Left colon (tissue), 2 donors: ENCODE data around the gene ADCY4. TPM values are rescaled to one million over a fixed set of nuclear protein-coding genes. Genes with fewer than 3 reads are reported as not detected.

Source experiments
- ATAC-seq: fragments of 200-7000 bp; cut with Tn5 transposase; one replicate; pipeline ENCODE4 v1.9.1; 2020; ENCODE audit warnings: mild to moderate bottlenecking, moderate library complexity
- DNase-seq, 2 donors: peaks; one replicate each; pipeline ENCODE4 v3.0.0-alpha.2; 2020
- intact Hi-C, 2 donors: fragments of 100-400 bp; cut with DNase I in 1 of 2; cut with micrococcal nuclease in 1 of 2; formaldehyde crosslinking; loops; one replicate each; pipeline versions ENCODE4 v1.11.2 to v1.14.0; 2022; cut with DNase I, micrococcal nuclease
- total RNA-seq, 2 donors: library from RNA; stranded (reverse); fragmentation: NEBNext Ultra II Directional; extraction: Animal tissue kit (Norgen Biotek cat#: 25700); gene quantifications; one replicate each; pipeline ENCODE4 v1.2.1, GENCODE V29; 2021
- donor health status: DM: no; HTN: no; CAD: no.
- donor health status: DM: yes; HTN: yes; CAD: no.

ADCY4 gene
- total RNA-seq, 2 donors from 2014 or later = 10.1 to 16.4 TPM

GRCh38 chr14:24289649-24290280 is 45.1 kb downstream of the ADCY4 start:
- intact Hi-C loops = no loop called here
- DNase-seq (no peak), ATAC-seq (no peak)

DNA sequence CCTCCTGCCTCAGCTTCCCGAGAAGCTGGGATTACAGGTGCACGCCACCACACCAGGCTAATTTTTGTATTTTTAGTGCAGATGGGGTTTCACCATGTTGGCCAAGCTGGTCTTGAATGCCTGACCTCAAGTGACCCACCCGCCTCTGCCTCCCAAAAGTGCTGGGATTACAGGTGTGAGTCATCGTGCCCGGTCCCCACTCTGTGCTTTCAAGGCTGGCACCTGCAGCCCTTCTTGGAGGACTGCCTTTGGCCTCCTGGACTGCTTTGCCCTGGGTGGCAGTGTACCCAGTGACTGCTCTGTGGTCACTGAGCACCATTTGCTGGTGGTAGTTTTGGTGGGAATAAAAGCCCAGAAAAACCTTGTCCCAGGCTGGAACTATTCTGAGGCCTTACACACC is 47.9 kb downstream of the ADCY4 start:
- intact Hi-C loops = no loop called here
- DNase-seq (no peak), ATAC-seq (no peak)

DNA sequence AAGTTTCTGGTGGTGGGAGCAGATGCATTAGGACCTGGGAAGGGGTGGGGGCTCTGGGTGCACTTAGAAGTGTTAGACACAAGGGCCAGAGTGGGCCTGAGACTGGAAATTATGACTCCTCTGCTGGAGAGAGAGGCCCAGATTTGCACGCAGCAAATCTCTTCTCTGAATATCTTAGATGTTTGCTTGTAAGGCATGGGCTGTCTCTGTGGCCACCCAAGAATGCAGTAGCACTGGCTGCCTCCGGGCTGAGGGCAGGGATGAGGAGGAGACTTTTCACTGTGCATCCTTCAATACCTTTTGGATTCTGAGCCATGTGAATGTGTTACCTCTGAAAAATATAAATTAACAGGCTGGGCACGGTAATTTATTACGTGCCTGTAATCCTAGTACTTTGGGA is 49.5 kb downstream of the ADCY4 start:
- ATAC-seq = no peak
- intact Hi-C loops = no loop called here
- DNase-seq = no peak

DNA sequence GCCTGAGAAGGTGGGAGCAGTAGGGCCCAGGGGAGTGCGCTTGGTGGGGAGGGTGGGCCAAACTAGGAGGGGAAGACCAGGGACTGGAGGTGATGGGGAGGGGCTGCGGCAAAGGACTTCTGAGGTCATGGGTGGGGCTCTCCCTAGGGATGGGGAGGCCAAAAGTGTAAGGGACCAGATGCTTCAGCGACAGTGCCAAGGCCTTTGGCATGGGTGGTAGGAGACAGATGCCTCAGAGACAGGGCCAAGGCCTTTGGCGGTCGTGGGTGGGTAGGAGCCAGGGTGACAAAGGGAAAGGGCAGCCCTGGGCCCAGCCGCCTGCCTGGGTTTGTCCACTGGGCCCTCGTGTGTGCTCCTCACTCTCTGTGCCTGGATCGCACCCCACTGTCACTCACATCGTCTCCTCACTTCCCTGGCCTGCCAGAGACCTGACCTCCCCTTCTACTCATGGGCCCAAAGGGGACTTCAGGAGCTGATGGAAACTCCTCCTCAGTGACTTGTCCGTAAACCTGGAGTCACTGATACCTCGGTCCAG is 50.3 kb downstream of the ADCY4 start:
- DNase-seq = no peak
- intact Hi-C loops = no loop called here

DNA sequence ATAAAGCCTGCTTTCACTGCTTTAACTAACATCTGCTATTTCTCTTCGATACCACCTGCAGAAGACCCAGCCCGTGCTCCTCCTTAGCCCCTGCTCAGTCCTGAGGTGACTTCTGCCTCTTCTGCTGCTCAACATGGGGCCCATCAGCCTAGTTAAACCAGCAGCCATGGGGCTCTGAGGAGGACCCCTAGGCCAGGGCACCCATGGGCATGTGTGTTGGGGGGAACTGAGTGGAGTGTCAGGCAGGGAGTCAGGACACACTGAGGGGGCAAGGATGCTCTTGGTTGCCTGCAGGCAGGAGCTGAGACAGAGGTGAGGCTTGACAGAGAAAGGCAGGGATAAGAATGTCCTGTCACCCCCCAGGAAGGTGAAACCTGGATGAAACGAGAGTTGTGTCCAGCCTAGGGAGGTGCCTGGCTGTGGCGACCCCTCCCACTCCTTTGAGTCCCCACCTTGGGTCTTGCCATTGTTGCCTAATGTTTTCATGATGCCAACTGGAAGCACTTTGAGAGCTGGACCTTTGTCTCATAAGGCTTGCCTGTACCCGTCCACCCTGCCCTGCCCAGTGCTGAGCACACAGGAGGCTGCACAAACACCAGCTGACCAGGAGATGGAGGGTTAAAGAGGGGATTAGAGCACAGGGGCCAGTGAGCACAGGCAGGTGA is 50.9 kb downstream of the ADCY4 start:
- no peak for ATAC-seq
- no peak for DNase-seq
- intact Hi-C loops = no loop called here

More for the DNA sequence above, 50.3 kb downstream of the ADCY4 start:
- ATAC-seq = no peak

DNA sequence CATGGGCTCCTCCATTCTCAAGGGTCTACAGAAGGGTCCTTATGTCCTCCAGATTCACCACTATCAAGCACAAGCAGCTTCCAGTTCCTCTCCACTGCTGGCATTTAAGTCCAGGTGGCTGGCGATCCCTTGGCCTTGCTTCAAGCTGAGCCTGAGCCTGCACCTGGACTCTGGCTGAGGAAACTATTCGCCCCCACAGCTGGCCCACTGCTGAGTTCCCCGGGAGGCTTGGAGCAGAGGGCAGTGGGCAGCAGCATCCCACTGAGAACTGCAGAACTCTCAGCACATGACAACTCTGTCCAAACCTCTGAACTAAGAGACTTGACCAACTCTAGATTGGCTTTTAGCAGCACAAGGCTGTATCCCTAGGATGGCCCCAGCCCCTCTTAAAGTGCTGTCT is 52.1 kb downstream of the ADCY4 start:
- ATAC-seq (no peak), DNase-seq (no peak)
- intact Hi-C loops = no loop called here

DNA sequence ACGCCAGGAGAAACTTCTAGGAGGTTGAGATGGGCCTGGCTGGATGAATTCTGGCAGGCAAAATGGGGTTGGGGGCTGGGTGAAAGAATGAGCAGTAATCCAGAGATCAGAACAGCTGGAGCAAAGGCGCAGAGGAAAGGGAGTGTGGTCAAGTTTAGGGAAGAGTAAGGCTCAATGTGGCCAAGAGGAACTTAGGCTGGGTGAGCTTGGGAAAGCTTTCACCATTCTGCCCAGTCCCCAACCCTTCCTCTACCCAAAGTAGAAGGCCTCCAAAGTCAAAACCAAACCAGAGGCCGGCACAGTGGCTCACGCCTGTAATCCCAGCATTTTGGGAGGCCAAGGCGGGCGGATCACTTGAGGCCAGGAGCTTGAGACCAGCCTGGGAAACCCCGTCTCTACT is 53.2 kb downstream of the ADCY4 start:
- ATAC-seq (no peak), DNase-seq (no peak)
- intact Hi-C loops = no loop called here

DNA sequence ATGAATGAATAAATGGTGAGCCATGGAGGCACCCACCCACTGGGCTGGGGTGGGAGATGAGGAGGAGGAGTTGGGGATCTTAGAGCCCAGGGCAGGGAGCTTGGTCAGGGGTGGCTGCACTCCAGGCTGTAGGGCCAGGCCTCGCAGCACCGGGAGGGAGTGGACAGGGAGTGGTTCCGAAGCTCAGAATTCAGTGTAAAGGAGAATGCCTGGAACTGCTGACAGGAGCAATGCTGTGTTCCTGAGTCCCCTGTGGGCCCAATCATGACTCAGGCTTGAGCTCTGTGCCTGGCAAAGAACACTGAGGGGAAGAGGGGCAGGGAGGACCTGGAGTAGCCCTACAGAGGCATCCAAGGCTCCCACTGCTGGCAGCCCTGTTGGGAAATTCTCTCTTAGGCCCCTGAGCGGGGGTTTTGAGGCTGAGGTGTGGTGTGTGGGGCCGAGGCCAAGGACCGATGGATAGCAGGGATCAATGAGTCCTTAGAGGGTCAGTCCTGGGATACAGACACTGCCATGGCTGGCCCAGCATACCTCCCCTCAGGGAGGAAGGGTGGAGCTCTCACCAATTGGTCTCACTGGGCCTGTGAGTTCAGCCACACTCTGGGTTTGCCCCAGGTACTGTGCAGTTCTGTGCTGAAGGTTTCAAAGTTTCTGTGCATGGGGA is 53.9 kb downstream of the ADCY4 start:
- intact Hi-C loops = no loop called here
- DNase-seq (no peak), ATAC-seq (no peak)

GRCh38 chr14:24279301-24280186 is 55.3 kb downstream of the ADCY4 start:
- peak; percentile 21 for ATAC-seq
- intact Hi-C loops = no loop called here
- no peak for DNase-seq

GRCh38 chr14:24278424-24278823 is 56.4 kb downstream of the ADCY4 start:
- intact Hi-C loops = no loop called here
- ATAC-seq (no peak), DNase-seq (no peak)

GRCh38 chr14:24277606-24278321 is 57.1 kb downstream of the ADCY4 start:
- no peak for DNase-seq
- no peak for ATAC-seq
- intact Hi-C loops = no loop called here

- DNase-seq (no peak), ATAC-seq (no peak)
- intact Hi-C loops = no loop called here
Observed at GRCh38 chr14:24277071-24277470, 57.8 kb downstream of the ADCY4 start.

DNA sequence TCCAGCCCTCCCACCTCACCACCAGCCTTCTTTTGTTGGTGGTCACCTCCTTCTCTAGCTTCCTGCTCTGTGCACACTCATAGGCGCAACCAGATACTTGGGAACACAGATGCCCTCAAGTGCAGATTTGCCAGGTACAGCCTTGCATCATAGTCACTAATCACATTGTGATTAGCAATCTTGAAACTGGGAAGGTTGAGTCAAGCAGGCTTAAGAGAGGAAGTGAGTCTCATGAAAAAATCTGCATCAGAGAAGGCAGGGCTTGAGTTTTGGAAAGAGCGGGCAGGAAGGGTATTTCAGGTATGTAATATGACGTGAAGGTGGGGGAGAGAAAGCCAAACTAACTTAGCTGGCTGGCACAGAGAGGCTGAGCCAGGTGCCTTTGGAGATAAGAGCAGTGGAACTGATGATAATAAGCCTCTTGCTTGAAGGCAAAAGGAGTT is 60.7 kb downstream of the ADCY4 start:
- no peak for DNase-seq
- ATAC-seq = no peak
- intact Hi-C loops = no loop called here

GRCh38 chr14:24273422-24273998 is 61.4 kb downstream of the ADCY4 start:
- intact Hi-C loops = no loop called here
- DNase-seq (no peak), ATAC-seq (no peak)

GRCh38 chr14:24272467-24272866 is 62.4 kb downstream of the ADCY4 start:
- no peak for ATAC-seq
- intact Hi-C loops = no loop called here
- DNase-seq = no peak

- DNase-seq = no peak
- no peak for ATAC-seq
- intact Hi-C loops = no loop called here
Observed at GRCh38 chr14:24271834-24272263, 63.0 kb downstream of the ADCY4 start.

DNA sequence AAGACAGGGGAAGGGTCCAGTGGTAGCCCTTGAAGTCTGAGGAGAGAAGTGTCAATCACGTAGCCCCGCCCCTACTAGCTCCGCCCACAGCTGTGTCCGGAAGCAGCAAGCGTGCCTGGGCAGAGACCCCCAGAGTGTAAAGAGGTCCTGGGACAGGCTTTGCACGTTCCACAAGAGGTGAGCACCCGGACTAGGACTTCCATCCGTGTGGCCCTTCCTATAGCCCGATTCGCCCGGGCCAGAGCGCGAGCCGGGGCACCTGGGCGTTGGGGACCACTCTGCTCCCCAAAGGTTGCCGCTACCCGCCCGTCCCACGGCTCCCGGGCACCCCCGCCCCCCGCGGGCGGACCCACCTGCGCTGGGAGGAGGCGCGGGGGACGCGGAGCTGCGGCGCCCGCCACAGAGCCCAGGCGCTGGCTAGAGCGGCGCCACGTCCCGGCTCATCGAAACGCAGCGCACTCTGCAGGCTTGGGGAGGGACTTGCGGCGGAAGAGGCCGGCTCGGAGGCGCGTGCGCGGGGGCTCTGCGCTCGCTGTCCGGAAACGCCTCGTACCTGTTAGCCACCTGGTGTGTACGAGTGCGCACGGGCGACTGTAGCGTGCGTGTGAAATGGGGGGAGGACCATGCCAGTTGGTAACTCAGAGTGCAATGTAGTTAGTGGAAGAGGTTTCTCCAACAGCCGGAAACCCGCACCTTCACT is 63.6 kb downstream of the ADCY4 start, which contains the start of gene RABGGTA:
Gene RABGGTA (minus strand): TSS at position 464 of the 700 bp plus-strand sequence. CDS start 482 bp downstream, outside the sequence.
- intact Hi-C loops = no loop called here
- peak; percentile 88 to 92 for DNase-seq
- peak; percentile 96 for ATAC-seq
